Measurements from ENCODE around the gene MCHR2.
A peak's percentile ranks its signal among the peaks of the same experiment; 100 is the strongest.
"Not testable (repeated sequence)": the region's sequence is repeated elsewhere in the genome, so short reads cannot be mapped to it uniquely, and the experiment has no call there.

MCHR2 gene, protein sequence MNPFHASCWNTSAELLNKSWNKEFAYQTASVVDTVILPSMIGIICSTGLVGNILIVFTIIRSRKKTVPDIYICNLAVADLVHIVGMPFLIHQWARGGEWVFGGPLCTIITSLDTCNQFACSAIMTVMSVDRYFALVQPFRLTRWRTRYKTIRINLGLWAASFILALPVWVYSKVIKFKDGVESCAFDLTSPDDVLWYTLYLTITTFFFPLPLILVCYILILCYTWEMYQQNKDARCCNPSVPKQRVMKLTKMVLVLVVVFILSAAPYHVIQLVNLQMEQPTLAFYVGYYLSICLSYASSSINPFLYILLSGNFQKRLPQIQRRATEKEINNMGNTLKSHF

GRCh38 chr6:99993533-99994251, at the start of gene MCHR2:
Gene MCHR2 (minus strand): TSS chr6:99994223. CDS start chr6:99956147, 38,076 bp downstream.
- DNase-seq (ENCODE audit: low read depth in 2 of 2) = no peak

- not testable (repeated sequence) for DNase-seq (ENCODE audit: low read depth in 2 of 2)
Measured at GRCh38 chr6:100038546-100038945, 44.5 kb upstream of the MCHR2 start.

GRCh38 chr6:100035873-100036653, 42.0 kb upstream of the MCHR2 start:
- no peak for DNase-seq (ENCODE audit: low read depth in 2 of 2)

GRCh38 chr6:100023798-100024197, 29.8 kb upstream of the MCHR2 start:
- no peak for DNase-seq (ENCODE audit: low read depth in 2 of 2)

DNA sequence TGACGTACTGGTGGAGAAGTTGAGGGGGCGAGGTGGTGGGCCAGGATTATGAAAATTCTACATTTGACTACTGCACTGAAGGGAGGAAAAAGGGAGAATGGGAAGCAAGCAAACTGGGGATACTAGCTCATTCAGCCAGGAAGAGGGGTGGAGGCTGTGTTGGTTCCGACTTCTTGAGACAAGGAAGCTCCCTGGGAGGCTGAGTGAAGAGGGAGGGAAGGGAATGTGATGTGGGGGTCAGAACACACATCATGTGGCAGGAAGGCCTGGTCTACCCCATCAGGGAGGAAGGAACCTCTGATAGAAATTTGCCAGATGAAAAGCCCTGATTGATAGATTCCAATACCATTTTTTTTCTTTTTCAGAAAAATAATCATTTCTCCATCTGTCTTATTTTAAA, 28.8 kb upstream of the MCHR2 start:
- no peak for DNase-seq (ENCODE audit: low read depth in 2 of 2)

- DNase-seq (ENCODE audit: low read depth in 2 of 2) = no peak
Measured at GRCh38 chr6:100008857-100009256, 14.8 kb upstream of the MCHR2 start.

DNA sequence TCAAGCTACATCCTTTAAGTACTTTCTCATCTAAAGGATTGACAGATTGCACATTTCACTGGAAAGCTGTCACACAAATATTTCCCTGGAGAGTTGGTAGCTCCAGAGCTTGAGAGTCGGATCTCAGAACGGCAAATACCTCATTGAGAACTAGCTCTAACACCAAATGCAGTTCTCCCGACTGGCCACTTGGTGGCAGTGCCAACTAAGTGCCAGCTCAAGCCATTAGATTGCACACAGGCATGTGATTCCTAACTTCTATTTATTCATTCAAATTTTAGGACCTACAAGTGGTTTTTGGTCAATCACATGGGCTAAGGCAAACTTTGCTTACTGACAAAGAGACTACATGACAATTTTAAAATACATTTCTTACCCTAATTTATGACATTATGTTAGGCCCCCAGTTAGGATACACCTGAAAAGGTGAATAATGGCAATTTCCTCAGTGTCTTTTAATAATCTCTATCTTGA, 7.9 kb upstream of the MCHR2 start:
- DNase-seq (ENCODE audit: low read depth in 2 of 2) = peak; percentile 8 to 11

- DNase-seq (ENCODE audit: low read depth in 2 of 2) = no peak
Measured at GRCh38 chr6:99997141-99997540, 3.1 kb upstream of the MCHR2 start.

GRCh38 chr6:99995916-99996315, 1.9 kb upstream of the MCHR2 start:
- no peak for DNase-seq (ENCODE audit: low read depth in 2 of 2)

- no peak for DNase-seq (ENCODE audit: low read depth in 2 of 2)
Measured at GRCh38 chr6:99993146-99993532, 884 bp downstream of the MCHR2 start.

- DNase-seq (ENCODE audit: low read depth in 2 of 2) = no peak
Measured at GRCh38 chr6:99991955-99992354, 2.1 kb downstream of the MCHR2 start.

- DNase-seq (ENCODE audit: low read depth in 2 of 2) = no peak
Measured at GRCh38 chr6:99980741-99981140, 13.3 kb downstream of the MCHR2 start.

DNA sequence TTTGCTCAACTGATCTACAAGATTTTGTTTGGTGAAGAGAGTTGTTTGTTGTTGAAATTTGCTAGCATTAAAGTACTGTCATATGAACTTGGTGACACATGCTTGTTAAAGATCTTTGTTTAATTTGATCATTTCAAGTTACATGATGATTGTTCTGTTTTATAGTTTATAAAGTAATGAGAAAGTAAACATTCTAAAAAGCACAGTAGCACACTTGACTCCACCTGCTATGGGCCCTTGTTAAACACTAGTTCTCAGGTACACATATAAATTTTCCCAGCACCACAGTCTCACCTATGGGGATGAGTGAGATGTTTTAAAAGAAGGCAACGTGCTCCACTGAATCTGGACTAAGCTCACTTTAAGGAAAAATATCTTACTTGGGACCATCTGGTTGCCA, 14.1 kb downstream of the MCHR2 start:
- DNase-seq (ENCODE audit: low read depth in 2 of 2) = no peak

DNA sequence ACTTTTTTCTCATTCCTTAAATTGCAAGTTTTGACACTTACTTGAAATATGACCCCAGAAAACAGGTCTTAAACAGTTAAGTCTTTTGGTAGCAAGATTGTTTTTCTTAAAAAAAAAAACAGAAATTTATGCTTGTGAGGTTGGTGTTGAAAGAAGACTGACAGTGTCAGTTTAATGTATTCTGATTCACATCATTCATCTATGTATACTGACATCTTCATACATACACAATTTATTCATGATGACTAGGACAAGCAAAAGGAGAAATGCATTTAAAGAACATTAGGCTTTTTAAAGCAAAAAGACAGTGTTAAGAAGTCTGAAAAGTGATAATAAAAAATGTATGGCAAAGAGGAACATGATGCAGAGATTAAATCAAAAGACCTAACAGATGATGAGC, 27.0 kb downstream of the MCHR2 start:
- DNase-seq (ENCODE audit: low read depth in 2 of 2) = no peak

DNA sequence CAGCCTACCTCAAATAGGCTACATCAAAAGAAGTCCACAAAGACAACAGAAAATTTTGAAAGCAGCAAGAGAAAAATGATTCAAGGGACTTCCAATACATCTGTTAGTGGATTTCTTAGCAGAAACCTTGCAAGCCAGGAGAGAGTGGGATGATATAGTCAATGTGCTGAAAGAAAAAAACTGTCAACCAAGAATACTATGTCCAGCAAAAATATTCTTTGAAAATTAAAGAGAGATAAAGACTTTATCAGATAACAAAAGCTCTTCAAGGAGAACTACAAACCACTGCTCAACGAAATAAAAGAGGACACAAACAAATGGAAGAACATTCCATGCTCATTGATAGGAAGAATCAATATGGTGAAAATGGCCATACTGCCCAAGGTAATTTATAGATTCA, 34.0 kb downstream of the MCHR2 start:
- no peak for DNase-seq (ENCODE audit: low read depth in 2 of 2)

DNA sequence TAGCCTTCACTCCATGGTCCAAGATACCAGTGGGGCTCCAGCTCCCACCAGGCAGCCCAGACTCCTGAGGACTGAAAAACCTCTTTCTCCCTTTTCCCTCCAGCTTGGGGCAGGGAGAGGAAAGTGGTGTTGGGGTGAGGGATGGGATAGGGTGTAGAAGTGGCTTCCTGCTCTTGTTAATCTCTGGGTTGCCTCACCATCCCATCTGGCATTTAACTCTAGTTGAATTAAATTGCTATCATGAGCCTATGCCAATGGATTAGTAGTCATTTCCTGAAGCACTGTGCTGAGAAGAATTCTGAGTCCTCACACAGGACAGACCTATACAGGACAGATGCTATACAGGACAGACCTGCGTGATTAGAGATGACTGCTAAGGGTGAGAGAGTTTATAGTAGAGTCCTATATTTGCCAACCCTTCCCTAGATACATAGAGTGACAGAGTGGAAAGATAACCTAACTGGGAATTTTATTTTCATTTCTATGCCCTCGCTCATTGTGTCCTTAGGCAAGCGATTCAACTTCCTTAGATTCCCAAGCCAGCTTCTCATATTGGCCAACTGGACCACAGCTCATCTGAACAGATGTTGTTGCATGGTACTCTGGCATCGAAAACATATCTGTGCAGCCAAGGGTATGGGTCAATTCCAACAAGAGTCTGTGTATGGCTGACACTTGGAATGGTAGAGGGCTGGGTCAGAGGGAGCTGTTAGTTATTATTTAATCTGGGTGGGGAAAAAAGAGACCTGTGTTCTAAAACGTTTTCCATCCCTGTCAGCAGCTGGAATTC, 42.8 kb downstream of the MCHR2 start:
- no peak for DNase-seq (ENCODE audit: low read depth in 2 of 2)

- no peak for DNase-seq (ENCODE audit: low read depth in 2 of 2)
Measured at GRCh38 chr6:99946005-99946404, 48.0 kb downstream of the MCHR2 start.

- DNase-seq (ENCODE audit: low read depth in 2 of 2) = no peak
Measured at GRCh38 chr6:99943846-99944245, 50.2 kb downstream of the MCHR2 start.

- DNase-seq (ENCODE audit: low read depth in 2 of 2) = no peak
Measured at GRCh38 chr6:99940582-99940981, 53.4 kb downstream of the MCHR2 start.

DNA sequence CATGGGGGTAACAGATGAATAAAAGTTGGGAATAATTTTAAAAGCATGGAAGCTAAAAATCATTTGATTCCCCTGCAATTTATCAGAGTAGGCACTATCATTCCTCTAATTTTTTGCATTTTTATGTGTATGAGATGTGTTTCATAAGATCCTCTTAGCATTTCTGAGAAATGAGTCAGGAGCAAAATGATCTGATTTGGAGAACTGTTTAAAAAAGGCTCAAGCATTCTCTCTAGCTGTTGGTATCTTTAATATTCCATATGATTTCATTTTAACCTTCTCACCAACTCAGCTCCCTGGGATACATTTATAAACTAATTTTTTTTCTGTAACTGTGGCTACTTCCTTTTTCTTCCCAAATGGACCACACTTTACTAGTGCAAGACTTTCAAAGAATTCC, 60.9 kb downstream of the MCHR2 start:
- DNase-seq (ENCODE audit: low read depth in 2 of 2) = no peak

DNA sequence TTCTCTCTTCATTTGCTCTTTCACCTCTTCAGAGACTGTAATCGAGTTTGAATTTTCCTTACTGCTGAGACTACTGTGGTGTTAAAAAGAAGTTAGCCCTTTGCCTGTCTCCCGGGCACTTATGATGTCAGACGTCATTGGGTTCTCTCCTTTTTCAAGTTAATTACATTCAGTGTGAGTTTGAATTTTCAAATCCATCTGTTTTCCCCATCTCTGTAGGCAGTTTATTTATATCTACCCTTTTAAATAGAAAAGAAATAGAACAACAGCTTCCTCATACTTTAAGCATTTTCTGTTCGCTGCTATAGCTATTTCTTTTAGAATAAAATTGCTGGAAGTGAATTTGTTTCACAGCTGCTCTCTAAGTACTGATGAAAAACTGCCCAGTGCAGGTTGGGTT, 81.4 kb downstream of the MCHR2 start:
- no peak for DNase-seq (ENCODE audit: low read depth in 2 of 2)
